ENCODE measurements around the gene NOM1.

GRCh38 chr7:157016352-157017041 lies 67.0 kb downstream of the NOM1 start:
- TF ChIP-seq CTCF (IDR thresholded peaks at IDR 0.05; ENCODE audit: insufficient read depth, low read length) (no peak), REST (IDR thresholded peaks at IDR 0.05; ENCODE audit: insufficient replicate concordance, low read depth) (no peak)
